K562 (cell line): Measurements from ENCODE around the gene SP6. TPM values are rescaled to one million over a fixed set of nuclear protein-coding genes. Genes with fewer than 3 reads are reported as not detected.

Source experiments
- ATF7 ChIP-seq: fragments of 450-650 bp; IDR thresholded peaks from 2 replicates; pipeline ENCODE4 v1.7.1; 2014; ENCODE audit warnings: mild to moderate bottlenecking, moderate library complexity
- CEBPG ChIP-seq, 3 experiments: fragments of 200-800 bp in 1 of 3; sonication (Bioruptor generic) in 1 of 3; sonication (generic) in 1 of 3; formaldehyde crosslinking in 1 of 3; IDR thresholded peaks in 2 of 3; conservative IDR thresholded peaks in 1 of 3; 2 replicates each; pipeline versions ENCODE4 v1.6.1 to v1.8.0; 2016 to 2022; ENCODE audit warnings: missing compliant biosample characterization in 2 of 3, missing genetic modification characterization in 2 of 3, mild to moderate bottlenecking in 1 of 3, missing genetic modification reagents in 1 of 3
- DPF2 ChIP-seq: fragments of 450-650 bp; IDR thresholded peaks from 2 replicates; pipeline ENCODE4 v1.6.1; 2016
- EP300 ChIP-seq: IDR thresholded peaks from 2 replicates; pipeline ENCODE4 v1.6.1; 2012; ENCODE audit warnings: low read length, improper control_type of control experiment
- FOS ChIP-seq: IDR thresholded peaks from 3 replicates; pipeline ENCODE4 v1.6.1; 2011; ENCODE audit not compliant: insufficient read length; ENCODE audit errors: extremely low read depth
- SMARCE1 ChIP-seq: fragments of 450-650 bp; IDR thresholded peaks from 2 replicates; pipeline ENCODE4 v1.7.1; 2016; ENCODE audit warnings: mild to moderate bottlenecking
- SRF ChIP-seq, 2 experiments: fragments of 250-450, 450-650 bp in 1 of 2; sonication (Bioruptor Pico) in 1 of 2; sonication (generic) in 1 of 2; formaldehyde crosslinking; IDR thresholded peaks; 2 replicates each; pipeline versions ENCODE4 v1.5.0 to v1.5.1; 2020 to 2022; ENCODE audit warnings: mild to moderate bottlenecking in 1 of 2, missing genetic modification reagents in 1 of 2
- ZNF561 ChIP-seq: fragments of 450-650 bp; formaldehyde crosslinking; conservative IDR thresholded peaks from 2 replicates; pipeline ENCODE4 v1.4.0; 2020; ENCODE audit warnings: mild to moderate bottlenecking, moderate library complexity
- ZNF707 ChIP-seq: fragments of 250-450 bp; sonication (Bioruptor Pico); conservative IDR thresholded peaks from 2 replicates; pipeline ENCODE4 v1.8.0; 2022; ENCODE audit warnings: inconsistent platforms, mild to moderate bottlenecking, moderate library complexity
- polyA plus RNA-seq, 8 experiments: library from polyadenylated mRNA; depleted of rRNA in 4 of 8; stranded (reverse) in 5 of 8; unstranded in 3 of 8; fragments of >200 nt; fragmentation: Nextera tagmentation in 2 of 8; fragmentation: Illumina TruSeq in 1 of 8; extraction: Ambion mirVana in 2 of 8; extraction: Trizol in 1 of 8; gene quantifications; 2 replicates each; pipeline versions ENCODE4 v1.2.1 to v1.2.3, GENCODE V29; 2011 to 2014; ENCODE audit warnings: inconsistent platforms in 1 of 8, missing spikeins in 1 of 8
- total RNA-seq, 7 experiments: library from RNA; depleted of rRNA in 6 of 7; stranded (reverse); fragments of >200 nt in 6 of 7; fragmentation: Illumina TruSeq in 2 of 7; extraction: Trizol in 2 of 7; gene quantifications; 2 replicates each; pipeline versions ENCODE4 v1.2.1 to v1.2.3, GENCODE V29; 2011 to 2021; ENCODE audit warnings: low replicate concordance in 1 of 7
- TF ChIP-seq, protein P1 (sequence below), 2 experiments: fragments of 450-650 bp in 1 of 2; sonication (generic) in 1 of 2; formaldehyde crosslinking in 1 of 2; IDR thresholded peaks in 1 of 2; conservative IDR thresholded peaks in 1 of 2; 2 replicates each; pipeline versions ENCODE4 v1.6.1 to v1.8.1; 2016 to 2023; ENCODE audit warnings: mild to moderate bottlenecking in 2 of 2, moderate library complexity in 2 of 2, inconsistent platforms in 1 of 2, missing genetic modification reagents in 1 of 2
- TF ChIP-seq, protein P2 (sequence below), 2 experiments: IDR thresholded peaks in 1 of 2; conservative IDR thresholded peaks in 1 of 2; 2 replicates each; pipeline ENCODE4 v1.6.1; 2016; ENCODE audit warnings: low read depth in 2 of 2, mild to moderate bottlenecking in 1 of 2, missing compliant biosample characterization in 1 of 2, missing genetic modification characterization in 1 of 2, moderate library complexity in 1 of 2
- TF ChIP-seq, protein P3 (sequence below): fragments of 450-650 bp; IDR thresholded peaks from 2 replicates; pipeline ENCODE4 v1.6.1; 2016

The SP6 gene
- total and polyA plus RNA-seq, 9 of the 15 experiments (the other 6 are each of a cell fraction or from before 2014, with no cell fraction given), result 0.11 to 7.9 (median 2.2) TPM

DNA sequence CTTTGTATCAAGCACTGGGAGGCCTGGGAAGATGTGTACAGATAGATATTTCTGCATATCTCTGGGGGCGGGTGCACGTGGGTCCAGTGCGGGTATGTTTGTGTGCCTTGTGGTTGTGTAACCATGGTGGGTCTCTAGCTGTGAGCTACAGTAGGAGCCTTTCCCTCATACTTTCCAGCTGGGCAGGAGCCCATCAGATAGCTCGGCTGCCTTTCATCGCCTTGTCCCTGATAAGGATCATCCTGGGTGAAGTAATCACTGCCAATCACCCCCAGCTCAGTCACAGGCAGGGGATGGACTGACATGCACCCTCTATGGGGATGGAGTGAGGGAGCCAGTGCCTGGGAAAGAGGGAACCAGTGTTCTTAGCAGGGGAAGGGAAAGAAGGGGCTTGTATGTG, 6.7 kb downstream of the SP6 start (continued):
- TF ChIP-seq, protein P1, sequence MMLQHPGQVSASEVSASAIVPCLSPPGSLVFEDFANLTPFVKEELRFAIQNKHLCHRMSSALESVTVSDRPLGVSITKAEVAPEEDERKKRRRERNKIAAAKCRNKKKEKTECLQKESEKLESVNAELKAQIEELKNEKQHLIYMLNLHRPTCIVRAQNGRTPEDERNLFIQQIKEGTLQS (IDR thresholded peaks at IDR 0.05), result peak; percentile 10; the same call in 1 of the 2 replicates
- TF ChIP-seq, protein P1 (CRISPR knock-in tag; conservative IDR thresholded peaks at IDR 0.05), result no peak
- no peak for TF ChIP-seq ZNF561 (CRISPR knock-in tag)
- TF ChIP-seq, protein P2, sequence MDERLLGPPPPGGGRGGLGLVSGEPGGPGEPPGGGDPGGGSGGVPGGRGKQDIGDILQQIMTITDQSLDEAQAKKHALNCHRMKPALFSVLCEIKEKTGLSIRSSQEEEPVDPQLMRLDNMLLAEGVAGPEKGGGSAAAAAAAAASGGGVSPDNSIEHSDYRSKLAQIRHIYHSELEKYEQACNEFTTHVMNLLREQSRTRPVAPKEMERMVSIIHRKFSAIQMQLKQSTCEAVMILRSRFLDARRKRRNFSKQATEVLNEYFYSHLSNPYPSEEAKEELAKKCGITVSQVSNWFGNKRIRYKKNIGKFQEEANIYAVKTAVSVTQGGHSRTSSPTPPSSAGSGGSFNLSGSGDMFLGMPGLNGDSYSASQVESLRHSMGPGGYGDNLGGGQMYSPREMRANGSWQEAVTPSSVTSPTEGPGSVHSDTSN (CRISPR knock-in tag; IDR thresholded peaks at IDR 0.05; ENCODE audit: low read depth), result peak; percentile 68
- TF ChIP-seq, protein P2 (tag; conservative IDR thresholded peaks at IDR 0.05; ENCODE audit: low read depth), result peak; percentile 96
- TF ChIP-seq DPF2, result peak; percentile 66
- TF ChIP-seq EP300, result peak; percentile 61; the same call in 1 of the 2 replicates
- no peak for TF ChIP-seq ZNF707 (CRISPR knock-in tag)
- TF ChIP-seq, protein P3, sequence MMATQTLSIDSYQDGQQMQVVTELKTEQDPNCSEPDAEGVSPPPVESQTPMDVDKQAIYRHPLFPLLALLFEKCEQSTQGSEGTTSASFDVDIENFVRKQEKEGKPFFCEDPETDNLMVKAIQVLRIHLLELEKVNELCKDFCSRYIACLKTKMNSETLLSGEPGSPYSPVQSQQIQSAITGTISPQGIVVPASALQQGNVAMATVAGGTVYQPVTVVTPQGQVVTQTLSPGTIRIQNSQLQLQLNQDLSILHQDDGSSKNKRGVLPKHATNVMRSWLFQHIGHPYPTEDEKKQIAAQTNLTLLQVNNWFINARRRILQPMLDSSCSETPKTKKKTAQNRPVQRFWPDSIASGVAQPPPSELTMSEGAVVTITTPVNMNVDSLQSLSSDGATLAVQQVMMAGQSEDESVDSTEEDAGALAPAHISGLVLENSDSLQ, result peak; percentile 91
- peak; percentile 56 for TF ChIP-seq ATF7
- TF ChIP-seq FOS, result no peak
- TF ChIP-seq SMARCE1, result peak; percentile 75; the same call in 1 of the 2 replicates
- TF ChIP-seq CEBPG (CRISPR knock-in tag; IDR thresholded peaks at IDR 0.05), result no peak
- peak; percentile 55 to 61; a peak in 3 of 4 replicates for TF ChIP-seq CEBPG (tag; conservative IDR thresholded peaks at IDR 0.05 in 1 of 2, IDR thresholded peaks at IDR 0.05 in 1 of 2)
- no peak for TF ChIP-seq SRF (CRISPR knock-in tag; IDR thresholded peaks at IDR 0.05)
